HG02623 (cell line): ENCODE data around the gene CRYBG2.
"Not testable (repeated sequence)": the region's sequence is repeated elsewhere in the genome, so short reads cannot be mapped to it uniquely, and the experiment has no call there.

ENCODE experiments used
- ATAC-seq: cut with Tn5 transposase; IDR thresholded peaks from one replicate; pipeline ENCODE4 v1.9.1; 2021; ENCODE audit warnings: moderate library complexity; ENCODE audit not compliant: unreplicated experiment

The CRYBG2 gene

GRCh38 chr1:26322042-26322331 is 31.9 kb downstream of the CRYBG2 start:
- ATAC-seq = no peak

- ATAC-seq = no peak
Observed at GRCh38 chr1:26321315-26322041, 32.5 kb downstream of the CRYBG2 start.

DNA sequence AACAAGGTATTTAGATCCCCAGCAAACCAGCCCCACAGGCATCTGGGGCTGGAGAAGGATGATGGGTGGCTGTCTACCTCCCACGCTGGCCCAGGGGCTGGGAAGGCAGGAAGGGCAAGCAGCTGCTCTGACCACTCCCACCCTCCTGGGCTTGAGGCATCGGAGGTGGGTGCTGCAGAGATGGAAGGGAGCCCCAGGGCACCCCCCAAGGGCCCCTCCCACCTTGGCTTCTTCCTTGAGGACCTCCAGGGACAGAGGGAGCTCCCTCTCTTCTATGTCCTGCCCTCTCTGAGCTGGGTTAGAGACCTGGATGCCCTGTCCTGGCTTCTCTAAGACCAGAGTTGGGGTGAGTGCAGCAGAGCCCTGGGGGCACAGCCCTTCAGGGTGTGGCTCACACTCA is 33.0 kb downstream of the CRYBG2 start:
- no peak for ATAC-seq

DNA sequence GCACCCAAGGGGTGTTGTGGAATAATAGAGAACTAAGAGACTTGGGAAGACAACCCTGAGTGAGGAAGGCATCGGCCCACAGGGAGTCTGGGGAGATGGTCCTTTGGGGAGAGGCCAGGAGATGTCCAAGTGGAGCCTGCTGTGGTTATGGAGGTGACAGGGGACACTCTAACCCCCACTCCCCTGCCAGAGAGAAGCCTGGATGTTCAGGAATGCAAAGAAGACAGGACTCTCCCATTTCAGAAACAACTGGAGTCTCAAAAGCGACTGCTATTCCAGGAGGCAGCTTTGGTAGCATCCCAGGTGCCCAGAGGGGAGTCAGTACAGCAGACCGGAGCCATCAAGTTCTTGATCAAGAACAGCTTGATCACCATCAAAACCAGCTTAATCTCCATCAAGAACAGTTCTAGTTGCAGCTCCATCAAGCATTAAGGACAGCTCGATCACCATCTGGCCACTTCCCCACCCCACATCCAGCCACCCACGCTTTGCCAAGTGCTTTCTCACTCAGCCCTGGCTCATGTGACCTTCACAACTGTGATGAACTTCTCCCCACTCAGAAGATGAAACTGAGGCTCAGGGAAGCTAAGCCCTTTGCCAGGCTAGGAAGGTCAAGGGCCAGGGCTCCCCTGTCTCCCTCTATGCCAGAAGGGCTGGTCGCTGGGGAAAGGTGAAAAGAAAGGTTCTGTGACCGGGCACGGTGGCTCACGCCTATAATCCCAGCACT is 35.4 kb downstream of the CRYBG2 start:
- ATAC-seq = no peak

GRCh38 chr1:26317612-26318337 is 36.2 kb downstream of the CRYBG2 start, which contains the start of gene CD52:
CD52 (plus strand) TSS chr1:26317958; CDS start chr1:26318018, 60 bp downstream.
- ATAC-seq = no peak

DNA sequence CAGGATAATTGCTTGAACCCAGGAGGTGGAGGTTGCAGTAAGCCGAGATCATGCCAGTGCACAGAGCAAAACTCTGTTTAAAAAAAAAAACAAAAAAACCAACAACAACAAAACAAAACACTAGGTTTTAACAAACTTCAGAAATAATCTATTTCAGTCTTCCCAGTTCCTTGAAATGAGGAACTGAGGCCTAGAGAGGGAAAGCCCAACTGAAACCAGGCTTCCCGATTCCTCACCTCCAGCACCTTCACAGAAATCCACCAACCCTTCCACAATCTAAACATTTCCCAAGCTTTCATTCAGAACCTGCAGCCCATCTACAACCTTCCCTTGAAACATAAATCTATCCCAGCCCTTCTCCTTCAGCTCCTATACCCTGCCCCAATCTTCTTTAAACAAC is 36.8 kb downstream of the CRYBG2 start:
- no peak for ATAC-seq

GRCh38 chr1:26315874-26316850 is 37.8 kb downstream of the CRYBG2 start:
- ATAC-seq = no peak

GRCh38 chr1:26314501-26314900 is 39.4 kb downstream of the CRYBG2 start:
- no peak for ATAC-seq

GRCh38 chr1:26307966-26308899 is 45.7 kb downstream of the CRYBG2 start:
- not testable (repeated sequence) for ATAC-seq

GRCh38 chr1:26307363-26307781 is 46.6 kb downstream of the CRYBG2 start:
- ATAC-seq = no peak

- peak; percentile 97 for ATAC-seq
Observed at GRCh38 chr1:26306290-26307229, 47.4 kb downstream of the CRYBG2 start, which contains the start of gene UBXN11. UBXN11 (minus strand) TSS chr1:26306636; CDS start chr1:26302883, 3,753 bp downstream.

- no peak for ATAC-seq
Observed at GRCh38 chr1:26305667-26306289, 48.2 kb downstream of the CRYBG2 start.

GRCh38 chr1:26302733-26303405 is 51.1 kb downstream of the CRYBG2 start:
- no peak for ATAC-seq

GRCh38 chr1:26300578-26301275 is 53.2 kb downstream of the CRYBG2 start:
- no peak for ATAC-seq

GRCh38 chr1:26297791-26298124 is 56.2 kb downstream of the CRYBG2 start:
- no peak for ATAC-seq

DNA sequence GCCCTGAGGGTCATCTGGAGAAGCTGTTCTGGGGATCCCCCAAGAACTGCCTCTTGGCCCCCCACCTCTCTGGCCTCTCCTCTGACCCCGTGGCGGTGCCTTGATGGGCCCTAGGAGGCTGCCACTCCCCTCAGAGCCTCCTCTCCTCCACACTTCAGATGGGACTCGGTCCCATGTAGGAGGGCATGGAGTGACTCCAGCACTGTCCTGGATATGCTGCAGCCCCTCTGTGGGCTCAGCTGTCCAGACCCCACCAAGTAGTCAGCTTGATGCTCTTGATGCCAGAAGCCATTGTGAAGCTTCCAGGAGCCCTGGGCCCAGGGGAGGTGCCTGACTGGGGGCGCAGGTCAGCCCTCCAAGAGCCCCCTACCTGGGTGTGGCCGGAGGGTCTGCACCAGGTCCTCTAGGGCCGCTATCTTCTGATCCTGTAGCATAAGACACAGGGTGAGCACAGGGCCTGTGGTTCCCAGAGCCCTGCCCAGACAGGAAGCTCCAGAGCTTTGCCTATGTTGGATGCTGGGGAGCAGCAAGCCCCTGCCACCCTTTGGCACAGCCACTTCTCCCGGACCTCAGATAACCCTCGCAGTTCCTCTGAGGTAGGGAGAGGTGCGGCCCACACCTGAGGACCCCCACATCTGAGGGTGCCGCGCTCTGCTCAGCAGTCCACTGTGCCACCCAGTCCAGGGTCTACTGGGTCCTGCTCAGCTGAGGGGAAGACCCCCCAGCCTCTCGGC is 56.7 kb downstream of the CRYBG2 start:
- no peak for ATAC-seq
